HepG2 (cell line): ENCODE results near the gene LRRC3. TPM values are rescaled to one million over a fixed set of nuclear protein-coding genes. Genes with fewer than 3 reads are reported as not detected.

Experiments
- BRD4 ChIP-seq: sonication (generic); formaldehyde crosslinking; IDR thresholded peaks from 2 replicates; pipeline ENCODE4 v1.4.0; 2020; ENCODE audit warnings: missing genetic modification reagents
- CENPX ChIP-seq: sonication (generic); formaldehyde crosslinking; IDR thresholded peaks from 2 replicates; pipeline ENCODE4 v1.9.0; 2021; ENCODE audit warnings: mild to moderate bottlenecking, missing genetic modification reagents, moderate library complexity
- GZF1 ChIP-seq: sonication (generic); formaldehyde crosslinking; IDR thresholded peaks from 2 replicates; pipeline ENCODE4 v1.5.1; 2020; ENCODE audit warnings: mild to moderate bottlenecking, missing genetic modification reagents
- HNRNPL ChIP-seq: fragments of 200-400 bp; formaldehyde crosslinking; IDR thresholded peaks from 2 replicates; pipeline ENCODE4 v1.6.1; 2017; ENCODE audit warnings: mild to moderate bottlenecking, low read depth, low read length
- NR2F6 ChIP-seq, 2 experiments: IDR thresholded peaks; 2 replicates each; pipeline ENCODE4 v1.6.1; 2016; ENCODE audit warnings: antibody characterized with exemption in 1 of 2, mild to moderate bottlenecking in 1 of 2
- RARA ChIP-seq: IDR thresholded peaks from 2 replicates; pipeline ENCODE4 v1.6.1; 2016; ENCODE audit warnings: missing genetic modification reagents, missing compliant biosample characterization
- REPIN1 ChIP-seq: sonication (generic); formaldehyde crosslinking; IDR thresholded peaks from 2 replicates; pipeline ENCODE4 v1.8.0; 2022; ENCODE audit warnings: missing genetic modification reagents, low read depth, mild to moderate bottlenecking, borderline replicate concordance
- SALL1 ChIP-seq: sonication (generic); formaldehyde crosslinking; IDR thresholded peaks from 2 replicates; pipeline ENCODE4 v1.8.0; 2022; ENCODE audit warnings: mild to moderate bottlenecking, missing genetic modification reagents
- SMC3 ChIP-seq: IDR thresholded peaks from 2 replicates; pipeline ENCODE4 v1.6.1; 2011; ENCODE audit warnings: low read length, improper control_type of control experiment
- TP53 ChIP-seq: sonication (generic); formaldehyde crosslinking; conservative IDR thresholded peaks from 2 replicates; pipeline ENCODE4 v1.4.0; 2020; ENCODE audit warnings: missing genetic modification reagents
- ZNF556 ChIP-seq: sonication (generic); formaldehyde crosslinking; IDR thresholded peaks from 2 replicates; pipeline ENCODE4 v1.4.0; 2020; ENCODE audit warnings: mild to moderate bottlenecking, missing genetic modification reagents, borderline replicate concordance
- ZNF687 ChIP-seq: sonication (generic); formaldehyde crosslinking; IDR thresholded peaks from 2 replicates; pipeline ENCODE4 v1.5.1; 2020; ENCODE audit warnings: mild to moderate bottlenecking, missing genetic modification reagents, moderate library complexity
- ZNF761 ChIP-seq: sonication (generic); formaldehyde crosslinking; conservative IDR thresholded peaks from 2 replicates; pipeline ENCODE4 v1.4.0; 2020; ENCODE audit warnings: mild to moderate bottlenecking, missing genetic modification reagents
- ZNF768 ChIP-seq: sonication (generic); formaldehyde crosslinking; IDR thresholded peaks from 2 replicates; pipeline ENCODE4 v1.4.0; 2020; ENCODE audit warnings: missing genetic modification reagents
- polyA plus RNA-seq, 8 experiments: library from polyadenylated mRNA; depleted of rRNA in 3 of 8; stranded (reverse) in 7 of 8; unstranded in 1 of 8; fragments of >200 nt; fragmentation: Illumina TruSeq in 4 of 8; extraction: Trizol in 4 of 8; gene quantifications; 2 replicates each; pipeline versions ENCODE4 v1.2.1 to v1.2.3, GENCODE V29; 2011 to 2016; ENCODE audit warnings: low read depth in 4 of 8, missing spikeins in 1 of 8, mixed read lengths in 1 of 8; ENCODE audit not compliant: insufficient read depth in 1 of 8
- total RNA-seq, 5 experiments: library from RNA; depleted of rRNA; stranded (reverse); fragments of >200 nt; fragmentation: Illumina TruSeq; extraction: Trizol; gene quantifications; 2 replicates each; pipeline ENCODE4 v1.2.3, GENCODE V29; 2016; ENCODE audit warnings: low read depth in 1 of 5
- TF ChIP-seq, protein P1 (sequence below): sonication (generic); formaldehyde crosslinking; IDR thresholded peaks from 2 replicates; pipeline ENCODE4 v1.4.0; 2020; ENCODE audit warnings: missing genetic modification reagents
- TF ChIP-seq, protein P2 (sequence below), 2 experiments: sonication (generic) in 1 of 2; formaldehyde crosslinking in 1 of 2; IDR thresholded peaks; 2 replicates each; pipeline versions ENCODE4 v1.4.0 to v1.6.1; 2018 to 2020; ENCODE audit warnings: missing genetic modification reagents in 2 of 2, borderline replicate concordance in 1 of 2, low read depth in 1 of 2, mild to moderate bottlenecking in 1 of 2, missing biosample characterization in 1 of 2
- TF ChIP-seq, protein P3 (sequence below): sonication (generic); formaldehyde crosslinking; IDR thresholded peaks from 2 replicates; pipeline ENCODE4 v1.9.0; 2022; ENCODE audit warnings: low read depth, missing genetic modification reagents

The LRRC3 gene
- total and polyA plus RNA-seq, 2 of the 13 experiments (the other 11 are each of a cell fraction or from before 2014, with no cell fraction given): 4.8 to 16.5 TPM

GRCh38 chr21:44444286-44444931, 10.9 kb upstream of the LRRC3 start (continued):
- peak; percentile 63; the same call in 1 of the 2 replicates for TF ChIP-seq SALL1 (CRISPR knock-in tag)
- TF ChIP-seq CENPX (CRISPR knock-in tag): no peak
- TF ChIP-seq REPIN1 (CRISPR knock-in tag): peak; percentile 55; the same call in 1 of the 2 replicates
- TF ChIP-seq GZF1 (CRISPR knock-in tag): no peak
- no peak for TF ChIP-seq BRD4 (CRISPR knock-in tag)
- no peak for TF ChIP-seq TP53 (CRISPR knock-in tag)
- TF ChIP-seq ZNF687 (CRISPR knock-in tag): peak; percentile 83
- peak; percentile 55; the same call in 1 of the 2 replicates for TF ChIP-seq RARA (CRISPR knock-in tag)
- TF ChIP-seq SMC3: peak; percentile 9; the same call in 1 of the 2 replicates
- 0 out of 2 replicates have a peak, but pooled peaks have one; percentile 67 for TF ChIP-seq HNRNPL
- TF ChIP-seq, protein P1, sequence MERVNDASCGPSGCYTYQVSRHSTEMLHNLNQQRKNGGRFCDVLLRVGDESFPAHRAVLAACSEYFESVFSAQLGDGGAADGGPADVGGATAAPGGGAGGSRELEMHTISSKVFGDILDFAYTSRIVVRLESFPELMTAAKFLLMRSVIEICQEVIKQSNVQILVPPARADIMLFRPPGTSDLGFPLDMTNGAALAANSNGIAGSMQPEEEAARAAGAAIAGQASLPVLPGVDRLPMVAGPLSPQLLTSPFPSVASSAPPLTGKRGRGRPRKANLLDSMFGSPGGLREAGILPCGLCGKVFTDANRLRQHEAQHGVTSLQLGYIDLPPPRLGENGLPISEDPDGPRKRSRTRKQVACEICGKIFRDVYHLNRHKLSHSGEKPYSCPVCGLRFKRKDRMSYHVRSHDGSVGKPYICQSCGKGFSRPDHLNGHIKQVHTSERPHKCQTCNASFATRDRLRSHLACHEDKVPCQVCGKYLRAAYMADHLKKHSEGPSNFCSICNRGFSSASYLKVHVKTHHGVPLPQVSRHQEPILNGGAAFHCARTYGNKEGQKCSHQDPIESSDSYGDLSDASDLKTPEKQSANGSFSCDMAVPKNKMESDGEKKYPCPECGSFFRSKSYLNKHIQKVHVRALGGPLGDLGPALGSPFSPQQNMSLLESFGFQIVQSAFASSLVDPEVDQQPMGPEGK (CRISPR knock-in tag): peak; percentile 37; the same call in 1 of the 2 replicates
- TF ChIP-seq, protein P2, sequence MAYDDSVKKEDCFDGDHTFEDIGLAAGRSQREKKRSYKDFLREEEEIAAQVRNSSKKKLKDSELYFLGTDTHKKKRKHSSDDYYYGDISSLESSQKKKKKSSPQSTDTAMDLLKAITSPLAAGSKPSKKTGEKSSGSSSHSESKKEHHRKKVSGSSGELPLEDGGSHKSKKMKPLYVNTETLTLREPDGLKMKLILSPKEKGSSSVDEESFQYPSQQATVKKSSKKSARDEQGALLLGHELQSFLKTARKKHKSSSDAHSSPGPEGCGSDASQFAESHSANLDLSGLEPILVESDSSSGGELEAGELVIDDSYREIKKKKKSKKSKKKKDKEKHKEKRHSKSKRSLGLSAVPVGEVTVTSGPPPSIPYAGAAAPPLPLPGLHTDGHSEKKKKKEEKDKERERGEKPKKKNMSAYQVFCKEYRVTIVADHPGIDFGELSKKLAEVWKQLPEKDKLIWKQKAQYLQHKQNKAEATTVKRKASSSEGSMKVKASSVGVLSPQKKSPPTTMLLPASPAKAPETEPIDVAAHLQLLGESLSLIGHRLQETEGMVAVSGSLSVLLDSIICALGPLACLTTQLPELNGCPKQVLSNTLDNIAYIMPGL (CRISPR knock-in tag; IDR thresholded peaks at IDR 0.05; ENCODE audit: borderline replicate concordance in 1 of 2, low read depth in 1 of 2): peak; percentile 79 to 85
- TF ChIP-seq ZNF556: peak; percentile 48; the same call in 1 of the 2 replicates
- TF ChIP-seq ZNF768 (CRISPR knock-in tag): peak; percentile 17; the same call in 1 of the 2 replicates
- TF ChIP-seq, protein P3, sequence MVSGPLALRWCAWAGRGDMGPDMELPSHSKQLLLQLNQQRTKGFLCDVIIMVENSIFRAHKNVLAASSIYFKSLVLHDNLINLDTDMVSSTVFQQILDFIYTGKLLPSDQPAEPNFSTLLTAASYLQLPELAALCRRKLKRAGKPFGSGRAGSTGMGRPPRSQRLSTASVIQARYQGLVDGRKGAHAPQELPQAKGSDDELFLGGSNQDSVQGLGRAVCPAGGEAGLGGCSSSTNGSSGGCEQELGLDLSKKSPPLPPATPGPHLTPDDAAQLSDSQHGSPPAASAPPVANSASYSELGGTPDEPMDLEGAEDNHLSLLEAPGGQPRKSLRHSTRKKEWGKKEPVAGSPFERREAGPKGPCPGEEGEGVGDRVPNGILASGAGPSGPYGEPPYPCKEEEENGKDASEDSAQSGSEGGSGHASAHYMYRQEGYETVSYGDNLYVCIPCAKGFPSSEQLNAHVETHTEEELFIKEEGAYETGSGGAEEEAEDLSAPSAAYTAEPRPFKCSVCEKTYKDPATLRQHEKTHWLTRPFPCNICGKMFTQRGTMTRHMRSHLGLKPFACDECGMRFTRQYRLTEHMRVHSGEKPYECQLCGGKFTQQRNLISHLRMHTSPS (CRISPR knock-in tag): peak; percentile 57; the same call in 1 of the 2 replicates
- TF ChIP-seq NR2F6 (IDR thresholded peaks at IDR 0.05): peak; percentile 68
- peak; percentile 89 for TF ChIP-seq NR2F6 (CRISPR knock-in tag; IDR thresholded peaks at IDR 0.05)
- peak; percentile 78; the same call in 1 of the 2 replicates for TF ChIP-seq ZNF761 (CRISPR knock-in tag)
